ENCODE results near the gene GUK1.
A peak's percentile ranks its signal among the peaks of the same experiment; 100 is the strongest.
"Not testable (repeated sequence)": the region's sequence is repeated elsewhere in the genome, so short reads cannot be mapped to it uniquely, and the experiment has no call there.

GUK1 gene

GRCh38 chr1:228105270-228105995 is 34.6 kb upstream of the GUK1 start:
- no peak for DNase-seq

GRCh38 chr1:228105996-228106799 is 33.9 kb upstream of the GUK1 start:
- no peak for DNase-seq

- no peak for DNase-seq
These were observed 33.4 kb upstream of the GUK1 start for GRCh38 chr1:228106800-228107054.

GRCh38 chr1:228107636-228108035 is 32.4 kb upstream of the GUK1 start:
- no peak for DNase-seq

GRCh38 chr1:228108055-228108690 is 31.9 kb upstream of the GUK1 start:
- no peak for DNase-seq

- no peak for DNase-seq
These were observed 31.4 kb upstream of the GUK1 start for GRCh38 chr1:228108742-228109072.

- peak; percentile 90 for DNase-seq
These were observed 30.8 kb upstream of the GUK1 start, which contains the start of gene MRPL55 for GRCh38 chr1:228109073-228109961. Gene MRPL55, minus strand, starts transcription at chr1:228109299. Its CDS starts 1,039 bp downstream, at chr1:228108260.

GRCh38 chr1:228109962-228110488 is 30.1 kb upstream of the GUK1 start:
- no peak for DNase-seq

GRCh38 chr1:228110556-228110955 is 29.5 kb upstream of the GUK1 start:
- no peak for DNase-seq

GRCh38 chr1:228111315-228111714 is 28.8 kb upstream of the GUK1 start:
- not testable (repeated sequence) for DNase-seq

- no peak for DNase-seq
These were observed 27.9 kb upstream of the GUK1 start for GRCh38 chr1:228112167-228112566.

- DNase-seq, result no peak
These were observed 27.5 kb upstream of the GUK1 start for GRCh38 chr1:228112617-228113016.

GRCh38 chr1:228114827-228115226 is 25.3 kb upstream of the GUK1 start:
- no peak for DNase-seq

GRCh38 chr1:228117335-228117734 is 22.7 kb upstream of the GUK1 start:
- DNase-seq, result no peak

- DNase-seq, result no peak
These were observed 22.0 kb upstream of the GUK1 start for GRCh38 chr1:228118040-228118439.

GRCh38 chr1:228120351-228120750 is 19.7 kb upstream of the GUK1 start:
- no peak for DNase-seq

- no peak for DNase-seq
These were observed 19.1 kb upstream of the GUK1 start for GRCh38 chr1:228120857-228121489.

GRCh38 chr1:228122921-228123441 is 17.1 kb upstream of the GUK1 start:
- no peak for DNase-seq

GRCh38 chr1:228123505-228123904 is 16.6 kb upstream of the GUK1 start:
- DNase-seq, result no peak

- no peak for DNase-seq
These were observed 14.9 kb upstream of the GUK1 start for GRCh38 chr1:228125185-228125584.

GRCh38 chr1:228131766-228132165 is 8.3 kb upstream of the GUK1 start:
- no peak for DNase-seq

GRCh38 chr1:228134591-228134990 is 5.5 kb upstream of the GUK1 start:
- no peak for DNase-seq

Data from DMS79 treated with DMSO at 0.1 percent for 48 hours (cell line).